Urinary bladder (tissue), 4 donors: ENCODE results near the gene CHAD. TPM values are rescaled to one million over a fixed set of nuclear protein-coding genes. Genes with fewer than 3 reads are reported as not detected.

ENCODE experiments used
- DNase-seq: peaks from one replicate; pipeline ENCODE4 v3.0.0-alpha.2; 2015; ENCODE audit errors: extremely low spot score
- H3K27ac ChIP-seq: one replicate; pipeline ENCODE4 v1.5.1; 2013; ENCODE audit warnings: low read depth, mild to moderate bottlenecking, moderate library complexity
- H3K36me3 ChIP-seq: one replicate; pipeline ENCODE4 v1.6.1; 2013; ENCODE audit warnings: mild to moderate bottlenecking, moderate library complexity; ENCODE audit not compliant: insufficient read depth
- H3K4me1 ChIP-seq: one replicate; pipeline ENCODE4 v1.6.1; 2013; ENCODE audit warnings: mild to moderate bottlenecking, moderate library complexity; ENCODE audit not compliant: insufficient read depth
- H3K4me3 ChIP-seq: one replicate; pipeline ENCODE4 v1.5.1; 2013; ENCODE audit warnings: low read depth, low read length
- WGBS: extraction: QIAGEN DNeasy Blood & Tissue Kit; methylation state at CpG from one replicate; pipeline ENCODE4 v1.1.7; 2013; 5-methylcytosine and 5-hydroxymethylcytosine counted together
- polyA plus RNA-seq: library from polyadenylated mRNA; stranded (reverse); fragments of 200-250 nt; gene quantifications from one replicate; pipeline ENCODE4 v1.2.3, GENCODE V29; 2013
- total RNA-seq: library from RNA; depleted of rRNA; stranded (reverse); fragments of >200 nt; gene quantifications from one replicate; pipeline ENCODE4 v1.2.3, GENCODE V29; 2014
- donor health status: healthy with polysubstance abuse.
- donor health status: healthy.

CHAD gene, protein sequence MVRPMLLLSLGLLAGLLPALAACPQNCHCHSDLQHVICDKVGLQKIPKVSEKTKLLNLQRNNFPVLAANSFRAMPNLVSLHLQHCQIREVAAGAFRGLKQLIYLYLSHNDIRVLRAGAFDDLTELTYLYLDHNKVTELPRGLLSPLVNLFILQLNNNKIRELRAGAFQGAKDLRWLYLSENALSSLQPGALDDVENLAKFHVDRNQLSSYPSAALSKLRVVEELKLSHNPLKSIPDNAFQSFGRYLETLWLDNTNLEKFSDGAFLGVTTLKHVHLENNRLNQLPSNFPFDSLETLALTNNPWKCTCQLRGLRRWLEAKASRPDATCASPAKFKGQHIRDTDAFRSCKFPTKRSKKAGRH
- total RNA-seq, result 0.32 TPM
- not detected for polyA plus RNA-seq

DNA sequence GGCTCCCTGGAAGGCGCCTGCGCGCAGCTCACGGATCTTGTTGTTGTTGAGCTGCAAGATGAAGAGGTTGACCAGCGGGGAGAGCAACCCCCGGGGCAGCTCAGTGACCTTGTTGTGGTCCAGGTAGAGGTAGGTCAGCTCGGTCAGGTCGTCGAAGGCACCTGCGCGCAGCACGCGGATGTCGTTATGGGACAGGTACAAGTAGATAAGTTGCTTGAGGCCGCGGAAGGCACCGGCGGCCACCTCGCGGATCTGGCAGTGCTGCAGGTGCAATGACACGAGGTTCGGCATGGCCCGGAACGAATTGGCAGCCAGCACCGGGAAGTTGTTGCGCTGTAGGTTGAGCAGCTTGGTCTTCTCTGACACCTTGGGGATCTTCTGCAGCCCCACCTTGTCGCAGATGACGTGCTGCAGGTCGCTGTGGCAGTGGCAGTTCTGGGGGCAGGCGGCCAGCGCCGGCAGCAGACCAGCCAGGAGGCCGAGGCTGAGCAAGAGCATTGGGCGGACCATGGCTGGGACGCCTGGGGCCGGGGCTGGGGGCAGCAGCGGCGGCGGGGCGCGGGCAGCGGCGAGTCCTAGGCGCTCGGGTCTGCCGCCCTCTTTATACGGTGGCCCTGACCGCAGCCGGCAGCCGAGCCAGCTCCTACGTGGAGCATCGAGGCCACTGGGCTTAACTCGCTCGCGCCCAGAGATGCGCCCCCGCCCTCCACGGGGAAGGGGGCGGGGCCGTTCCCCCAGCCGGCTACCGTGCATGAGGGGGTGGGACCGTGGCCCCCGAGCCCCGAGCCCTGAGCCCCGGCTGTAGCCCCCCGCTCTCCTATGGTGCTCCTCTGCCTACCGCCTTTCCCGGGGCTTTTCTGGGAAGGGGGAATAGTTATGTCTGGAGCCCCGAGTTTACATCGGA lies at the start of gene CHAD:
CHAD (minus strand) TSS at position 577 of the 904 bp plus-strand sequence; CDS start at position 510, 67 bp downstream.
- H3K27ac ChIP-seq, result no peak within 1 kb of the TSS
- 27% methylated on average over 71 of the region's 71 CpGs for WGBS
- peak within 1 kb of the TSS; percentile 33 for H3K4me3 ChIP-seq
- no peak for DNase-seq
- no peaks in the 10 kb centered on the region for H3K36me3 ChIP-seq
- no peaks in the 10 kb centered on the region for H3K4me1 ChIP-seq

DNA sequence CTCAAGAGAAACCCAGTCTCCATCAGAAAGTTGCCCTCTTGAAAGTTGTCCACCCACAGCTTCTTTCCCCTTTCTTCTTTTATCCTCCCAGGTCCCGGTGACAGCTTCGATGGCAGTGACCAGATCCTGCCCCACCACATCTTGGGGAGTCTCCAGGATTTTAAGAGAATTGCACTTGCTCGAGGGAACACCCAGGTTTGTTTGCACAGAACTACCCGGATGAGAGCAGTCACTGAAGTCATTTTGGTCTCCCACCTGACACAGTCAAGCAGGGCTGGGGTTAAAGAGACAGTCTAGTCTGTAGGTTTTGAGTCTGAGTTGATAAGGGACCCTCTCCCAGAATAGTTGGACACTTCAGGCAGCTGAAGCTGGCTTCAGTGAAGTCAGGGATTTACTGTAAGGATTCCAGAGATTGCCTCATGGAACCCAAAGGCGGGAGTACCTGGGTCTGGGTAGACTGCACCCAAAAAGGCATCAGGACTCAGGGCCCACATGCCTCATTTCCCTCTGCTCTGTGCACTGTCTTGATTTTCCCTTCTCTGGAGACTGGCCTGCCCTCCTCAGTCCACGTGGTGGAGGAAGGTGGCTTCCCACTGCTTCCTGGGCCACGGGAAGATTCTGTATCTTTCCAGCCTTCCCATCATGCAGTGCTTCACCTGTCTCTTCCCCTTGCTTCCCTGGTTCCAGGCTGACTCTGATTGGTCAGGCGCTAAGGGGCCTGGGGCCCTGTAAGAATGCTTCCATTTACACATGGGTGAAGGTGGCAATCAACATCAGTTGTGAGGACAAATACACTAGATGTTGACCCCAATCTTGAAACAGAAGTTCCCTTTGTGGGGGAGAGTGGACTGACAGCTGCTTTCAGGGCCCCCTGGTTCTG lies 49.1 kb upstream of the CHAD start:
- no peak overlapping the region for H3K27ac ChIP-seq
- no peak for DNase-seq
- H3K4me3 ChIP-seq, result no peak overlapping the region
- WGBS, result 77% methylated on average over 8 of the region's 8 CpGs
- H3K36me3 ChIP-seq, result no peaks in the 10 kb centered on the region
- no peaks in the 10 kb centered on the region for H3K4me1 ChIP-seq

DNA sequence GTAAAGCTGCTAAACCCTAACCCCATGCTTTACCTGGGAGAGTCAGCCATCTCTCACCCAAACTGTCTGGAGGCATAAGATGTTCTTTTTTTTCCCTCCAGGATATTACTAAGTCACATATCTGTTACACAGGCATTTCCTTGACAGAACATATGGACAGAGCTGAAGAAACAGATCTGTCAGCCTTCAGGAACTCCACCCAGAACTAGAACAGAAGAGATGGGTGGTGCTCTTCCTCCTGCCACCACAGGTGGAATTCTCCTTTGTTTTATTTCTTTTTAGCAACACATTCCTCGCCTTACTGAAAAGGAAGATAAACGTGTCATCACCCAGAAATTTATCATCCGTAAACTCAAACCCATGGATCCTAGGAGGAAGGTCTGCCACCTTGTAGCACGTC lies 48.3 kb upstream of the CHAD start:
- Histone ChIP-seq H3K4me1 (no peaks in the 10 kb centered on the region), H3K27ac (no peak overlapping the region), H3K4me3 (no peak overlapping the region), H3K36me3 (no peaks in the 10 kb centered on the region)
- no peak for DNase-seq
- 88% methylated on average over 4 of the region's 4 CpGs for WGBS

DNA sequence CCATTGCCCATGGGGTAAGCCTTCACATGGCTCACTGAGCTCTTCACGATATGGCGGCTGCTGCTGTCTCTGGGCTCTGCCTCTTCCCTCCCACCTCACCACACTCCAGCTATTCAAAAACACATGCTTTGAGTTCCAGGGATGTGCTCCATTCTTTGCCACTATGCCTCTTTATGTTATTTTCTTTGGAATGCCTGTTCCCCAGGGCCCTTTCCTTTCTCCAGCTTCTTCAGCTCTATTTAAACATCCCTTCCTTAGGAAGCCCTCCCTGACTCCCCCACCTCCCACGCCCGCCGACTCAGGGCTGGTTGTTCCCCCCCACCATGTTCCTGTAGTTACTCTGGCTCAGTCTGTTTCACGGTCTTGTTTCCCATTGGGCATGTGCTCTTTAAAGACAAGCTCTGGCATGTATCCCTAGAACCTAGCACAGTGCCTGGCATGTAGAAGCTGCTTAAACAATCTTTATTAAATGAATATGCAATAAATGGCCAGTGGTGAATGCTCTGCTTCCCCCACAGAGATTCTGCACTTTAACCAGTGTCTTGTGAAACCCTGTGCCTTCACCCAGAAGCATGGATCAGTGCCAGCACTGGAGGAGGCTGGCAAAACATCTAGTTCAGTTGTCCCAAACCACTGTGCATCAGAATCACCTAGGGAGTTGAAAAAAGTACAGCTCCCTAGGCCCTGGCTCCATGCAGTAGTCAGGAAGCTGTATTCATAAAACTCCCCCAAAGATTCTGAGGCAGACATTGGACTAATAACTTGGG lies 46.4 kb upstream of the CHAD start:
- 65% methylated on average over 6 of the region's 6 CpGs for WGBS
- H3K27ac ChIP-seq, result no peak overlapping the region
- DNase-seq, result no peak
- no peak overlapping the region for H3K4me3 ChIP-seq
- H3K36me3 ChIP-seq, result no peaks in the 10 kb centered on the region
- H3K4me1 ChIP-seq, result no peaks in the 10 kb centered on the region

DNA sequence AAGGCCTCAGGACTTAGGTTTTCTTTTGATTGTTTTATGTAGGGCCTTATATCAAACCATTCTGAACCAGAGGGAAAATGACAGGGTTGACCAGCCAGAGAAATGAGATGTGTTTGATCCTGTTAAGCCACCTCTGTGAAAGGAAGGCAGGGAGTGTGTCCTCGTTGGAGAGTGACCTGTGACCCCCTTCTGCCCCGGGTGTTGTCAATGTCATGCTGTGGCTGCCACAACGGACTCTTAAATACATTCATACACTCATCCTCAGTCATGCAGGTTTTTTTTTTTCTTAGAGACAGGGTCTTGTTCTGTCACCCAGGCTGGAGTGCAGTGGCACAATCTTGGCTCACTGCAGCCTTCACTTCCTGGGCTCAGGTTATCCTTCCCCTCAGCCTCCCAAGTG lies 45.7 kb upstream of the CHAD start:
- 63% methylated on average over 3 of the region's 3 CpGs for WGBS
- no peak overlapping the region for H3K27ac ChIP-seq
- no peak for DNase-seq
- no peak overlapping the region for H3K4me3 ChIP-seq
- no peaks in the 10 kb centered on the region for H3K4me1 ChIP-seq
- H3K36me3 ChIP-seq, result no peaks in the 10 kb centered on the region

DNA sequence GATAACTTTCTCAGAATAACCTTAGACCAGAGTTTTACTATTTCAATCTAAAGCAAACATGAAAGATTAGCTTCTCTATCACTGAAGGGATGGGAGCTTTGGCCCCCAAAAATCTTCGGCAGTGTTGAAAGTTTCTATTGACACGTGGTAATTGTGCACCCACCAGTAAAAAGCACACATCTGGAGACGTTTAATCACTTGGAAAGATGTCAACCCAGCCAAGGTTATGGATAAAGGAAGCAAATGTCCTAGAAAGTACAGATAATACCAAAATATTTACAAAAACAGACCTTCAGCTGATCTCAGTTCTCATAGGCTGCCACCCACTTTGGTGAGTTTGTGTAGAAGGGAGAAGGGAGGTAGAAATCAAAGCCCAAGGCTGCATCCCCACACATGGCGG lies 44.8 kb upstream of the CHAD start:
- H3K27ac ChIP-seq, result no peak overlapping the region
- no peak overlapping the region for H3K4me3 ChIP-seq
- H3K36me3 ChIP-seq, result no peaks in the 10 kb centered on the region
- WGBS, result 61% methylated on average over 4 of the region's 4 CpGs
- H3K4me1 ChIP-seq, result no peaks in the 10 kb centered on the region
- no peak for DNase-seq

DNA sequence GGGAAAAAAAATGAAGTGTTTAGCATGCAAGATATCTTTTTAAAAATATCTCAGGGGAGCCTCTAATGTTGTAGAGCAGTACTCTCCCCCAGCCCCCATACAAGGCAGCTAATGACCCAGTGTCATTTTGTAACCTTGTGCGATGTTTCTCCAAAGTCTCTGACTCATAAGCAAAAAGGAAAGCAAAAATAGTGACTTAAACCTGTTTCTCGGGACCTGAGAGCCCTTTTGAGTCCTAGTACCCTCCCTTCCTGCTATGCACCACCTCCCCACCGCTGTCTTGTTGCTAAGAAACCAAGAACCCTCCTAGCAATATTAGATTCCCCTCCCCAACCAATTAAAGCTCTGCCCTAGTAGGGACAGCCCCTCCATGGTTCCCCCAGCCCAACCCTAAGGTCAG lies 42.4 kb upstream of the CHAD start:
- WGBS, result 49% methylated on average over 3 of the region's 3 CpGs
- no peaks in the 10 kb centered on the region for H3K36me3 ChIP-seq
- H3K4me3 ChIP-seq, result no peak overlapping the region
- peak overlapping the region; percentile 63 for H3K27ac ChIP-seq
- no peaks in the 10 kb centered on the region for H3K4me1 ChIP-seq
- DNase-seq, result no peak

DNA sequence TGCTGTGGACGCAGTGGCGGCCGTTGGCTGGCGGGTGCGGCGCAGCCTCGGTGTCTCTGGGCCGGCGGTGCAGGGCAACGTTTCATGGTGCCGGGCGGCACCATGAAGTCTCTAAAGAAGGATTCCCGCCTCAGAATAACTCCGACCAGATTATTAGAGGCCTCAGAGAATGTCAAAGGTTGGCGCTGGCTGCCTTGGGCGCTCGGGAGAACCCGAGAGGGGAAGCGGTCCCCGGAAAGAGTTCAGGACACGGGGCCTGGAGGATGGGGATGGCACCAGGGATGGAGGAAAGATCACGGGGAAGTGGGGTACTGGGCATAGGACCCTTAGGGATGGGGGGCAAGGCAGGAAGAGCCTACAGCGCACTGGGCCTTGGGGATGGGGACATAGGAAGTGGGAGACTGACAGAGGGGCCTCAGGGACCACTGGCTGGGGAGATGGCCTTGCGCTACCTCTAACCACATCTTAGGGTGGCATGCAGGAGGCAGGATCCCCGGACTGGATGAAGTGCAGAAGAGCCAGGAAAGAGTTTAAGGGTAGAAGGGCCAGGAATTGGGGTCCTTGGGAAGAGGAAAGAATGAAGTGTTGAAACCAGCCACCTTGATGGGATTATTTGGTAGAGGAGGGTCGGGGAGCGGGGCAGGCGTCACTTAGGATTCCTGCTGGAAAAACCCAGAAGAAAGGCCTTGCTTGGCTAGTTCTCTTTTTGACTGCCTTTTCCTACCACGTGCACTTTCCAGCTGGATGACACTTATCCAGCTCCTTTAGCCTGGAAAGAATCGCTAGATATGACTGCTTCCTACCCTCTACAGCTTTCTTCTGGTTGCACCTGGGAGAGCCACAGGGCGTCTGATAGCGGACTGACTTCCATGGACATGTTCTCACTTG lies 40.1 kb upstream of the CHAD start:
- peak overlapping the region; percentile 51 for H3K4me3 ChIP-seq
- DNase-seq, result no peak
- no peaks in the 10 kb centered on the region for H3K36me3 ChIP-seq
- H3K4me1 ChIP-seq, result no peaks in the 10 kb centered on the region
- 34% methylated on average over 32 of the region's 32 CpGs for WGBS
- H3K27ac ChIP-seq, result peak overlapping the region; percentile 55

DNA sequence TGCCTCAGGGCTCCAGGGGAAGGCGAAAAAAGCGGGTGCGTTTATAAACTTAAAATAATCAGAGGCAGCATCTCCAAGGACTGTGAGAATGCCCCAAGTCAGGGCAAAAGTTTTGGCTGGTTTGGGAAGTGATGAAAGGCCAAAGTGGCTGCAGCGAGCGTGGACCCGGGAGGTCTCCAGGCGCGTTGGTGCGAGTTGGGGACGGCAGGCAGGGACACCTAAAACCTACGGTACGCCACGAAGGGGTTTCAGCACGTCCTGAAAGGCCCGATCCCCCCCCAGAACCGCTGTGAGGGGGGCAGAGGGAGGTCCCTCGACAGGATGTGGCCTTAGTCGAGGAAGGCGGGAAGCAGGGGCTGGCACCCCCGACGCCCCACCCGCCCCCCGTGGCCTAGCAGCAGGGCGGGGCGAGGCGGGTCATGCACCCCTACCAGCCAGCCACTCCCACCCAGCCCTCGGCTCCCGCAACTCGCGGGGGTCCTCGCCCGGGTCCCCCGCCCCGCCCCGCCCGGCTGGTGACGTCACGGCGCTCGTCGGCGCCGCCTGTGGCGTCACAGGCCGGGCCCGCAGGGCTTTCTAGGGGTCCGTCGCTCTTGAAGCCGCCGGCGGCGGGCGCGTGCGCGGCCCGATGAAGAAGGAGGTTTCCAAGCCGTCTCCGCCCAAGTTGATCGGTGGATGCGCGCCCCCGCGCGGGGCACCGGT lies 39.3 kb upstream of the CHAD start, which contains the start of gene MYCBPAP:
MYCBPAP (plus strand) TSS at position 569 of the 702 bp plus-strand sequence. CDS start 236 bp downstream, outside the sequence.
- Histone ChIP-seq H3K27ac (peak within 1 kb of the TSS; percentile 55), H3K36me3 (no peaks in the 10 kb centered on the region), H3K4me3 (peak within 1 kb of the TSS; percentile 51), H3K4me1 (no peaks in the 10 kb centered on the region)
- 9% methylated on average over 66 of the region's 66 CpGs for WGBS
- DNase-seq, result no peak

DNA sequence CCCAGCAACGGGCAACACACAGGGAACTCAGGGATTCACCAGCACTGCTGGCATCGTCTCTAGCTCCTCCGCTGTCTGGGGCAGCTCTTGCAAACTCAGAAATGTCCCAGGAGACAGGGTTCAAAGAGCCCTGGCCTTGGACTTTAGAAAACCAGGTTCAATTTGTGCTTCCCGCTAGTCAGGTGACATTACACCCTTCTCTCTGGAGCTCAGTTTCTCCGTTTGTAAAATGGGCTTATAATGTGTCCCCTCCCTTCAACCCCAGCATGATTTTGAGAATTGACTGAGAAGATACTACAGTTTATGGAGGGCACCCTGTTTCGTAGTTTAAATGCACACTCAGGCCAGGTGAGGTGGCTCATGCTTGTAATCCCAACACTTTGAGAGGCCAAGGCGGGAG lies 37.6 kb upstream of the CHAD start:
- WGBS, result 75% methylated on average over 7 of the region's 7 CpGs
- no peaks in the 10 kb centered on the region for H3K4me1 ChIP-seq
- H3K27ac ChIP-seq, result no peak overlapping the region
- no peaks in the 10 kb centered on the region for H3K36me3 ChIP-seq
- no peak overlapping the region for H3K4me3 ChIP-seq
- DNase-seq, result no peak

DNA sequence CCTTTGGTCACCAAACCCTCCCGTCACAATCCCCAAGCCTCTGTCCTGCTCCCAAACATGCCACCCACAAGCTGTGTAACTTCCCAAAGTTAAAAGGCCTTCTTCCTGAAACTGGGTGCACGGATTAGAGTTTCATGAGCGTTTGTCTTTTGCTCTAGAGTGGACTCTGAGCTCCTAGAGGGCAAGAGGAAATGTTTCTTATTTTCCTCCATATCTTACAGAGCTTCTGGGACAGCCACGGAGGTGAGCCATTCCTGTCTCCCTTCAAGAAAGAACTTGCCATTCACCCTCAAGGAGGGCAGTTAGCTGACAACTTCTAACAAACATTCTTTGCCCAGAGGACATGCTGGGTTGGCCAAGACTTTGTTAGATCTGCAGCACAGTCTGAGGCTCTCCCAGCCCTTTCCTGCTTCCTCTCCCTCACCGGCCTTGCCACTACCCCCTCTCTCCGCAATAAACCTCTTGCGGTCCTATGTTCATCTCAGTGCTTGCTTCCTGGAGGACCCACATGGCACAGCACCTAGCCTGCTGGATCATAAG lies 37.0 kb upstream of the CHAD start:
- Histone ChIP-seq H3K4me3 (no peak overlapping the region), H3K27ac (no peak overlapping the region), H3K36me3 (no peaks in the 10 kb centered on the region), H3K4me1 (no peaks in the 10 kb centered on the region)
- 64% methylated on average over 7 of the region's 7 CpGs for WGBS
- DNase-seq, result no peak
